Measurements from ENCODE around the gene BPIFB3. TPM values are rescaled to one million over a fixed set of nuclear protein-coding genes. Genes with fewer than 3 reads are reported as not detected.

Gene BPIFB3
- total RNA-seq (not detected), total RNA-seq (0 to 0.10 (median 0) reads per million in 172 experiments)
- polyA plus RNA-seq (2013, experiment 1 of 2) = not detected
- polyA plus RNA-seq (2013, experiment 2 of 2) = not detected

GRCh38 chr20:33053291-33054106 is at the start of gene BPIFB3:
Gene BPIFB3 (plus strand): TSS chr20:33053903. CDS start chr20:33055436, 1,533 bp downstream.
- CTCF ChIA-PET = no interaction called here

GRCh38 chr20:33004141-33004751 is 49.5 kb upstream of the BPIFB3 start, which contains the start of gene SUN5:
Gene SUN5 (minus strand): TSS chr20:33004433. CDS start chr20:33004340, 93 bp downstream.
- no peak within 1 kb of the TSS for H3K27ac ChIP-seq (ENCODE audit: low read depth in 1 of 2, low read length in 2 of 2)
- H3K27me3 ChIP-seq (ENCODE audit: control insufficient read depth in 1 of 2, insufficient read depth in 2 of 2, low read length in 2 of 2) = no peaks in the 10 kb centered on the region
- Mint-ChIP-seq H3K27ac (peak within 1 kb of the TSS; percentile 35), H3K4me1 (ENCODE audit: low read depth) (peaks cover 44% of the 10 kb centered on the region), H3K9me3 (peaks cover 2% of the 10 kb centered on the region), H3K36me3 (ENCODE audit: low read depth) (no peaks in the 10 kb centered on the region), H3K27me3 (no peaks in the 10 kb centered on the region), H3K4me3 (no peak within 1 kb of the TSS)
- no peak for DNase-seq
- no peak within 1 kb of the TSS for H3K4me3 ChIP-seq (ENCODE audit: low read length)
- H3K4me1 ChIP-seq (ENCODE audit: insufficient read depth, low read length) = peaks cover 18% of the 10 kb centered on the region
- peaks cover 0 to 13% of the 10 kb centered on the region in 2 experiments for H3K9me3 ChIP-seq (ENCODE audit: control insufficient read depth in 1 of 2, insufficient read depth in 1 of 2, low read length in 2 of 2)
- ChIA-PET POLR2A (interaction anchor here (1.5 to 2.4 kb wide), 3 partner anchors 32 to 58 kb away, joined by 5 to 9 read pairs (median 7); no protein-coding TSS in a partner anchor), CTCF (interaction anchor here (1.0 to 1.8 kb wide), 3 partner anchors 36 to 103 kb away, joined by 5 to 11 read pairs (median 9); no protein-coding TSS in a partner anchor)
- H3K36me3 ChIP-seq (ENCODE audit: insufficient read depth, low read length) = no peaks in the 10 kb centered on the region
- no peak for ATAC-seq (ENCODE audit: poor library complexity)
- intact Hi-C loops (cut with DNase I, micrococcal nuclease) = no loop called here
- TF ChIP-seq, protein P1, sequence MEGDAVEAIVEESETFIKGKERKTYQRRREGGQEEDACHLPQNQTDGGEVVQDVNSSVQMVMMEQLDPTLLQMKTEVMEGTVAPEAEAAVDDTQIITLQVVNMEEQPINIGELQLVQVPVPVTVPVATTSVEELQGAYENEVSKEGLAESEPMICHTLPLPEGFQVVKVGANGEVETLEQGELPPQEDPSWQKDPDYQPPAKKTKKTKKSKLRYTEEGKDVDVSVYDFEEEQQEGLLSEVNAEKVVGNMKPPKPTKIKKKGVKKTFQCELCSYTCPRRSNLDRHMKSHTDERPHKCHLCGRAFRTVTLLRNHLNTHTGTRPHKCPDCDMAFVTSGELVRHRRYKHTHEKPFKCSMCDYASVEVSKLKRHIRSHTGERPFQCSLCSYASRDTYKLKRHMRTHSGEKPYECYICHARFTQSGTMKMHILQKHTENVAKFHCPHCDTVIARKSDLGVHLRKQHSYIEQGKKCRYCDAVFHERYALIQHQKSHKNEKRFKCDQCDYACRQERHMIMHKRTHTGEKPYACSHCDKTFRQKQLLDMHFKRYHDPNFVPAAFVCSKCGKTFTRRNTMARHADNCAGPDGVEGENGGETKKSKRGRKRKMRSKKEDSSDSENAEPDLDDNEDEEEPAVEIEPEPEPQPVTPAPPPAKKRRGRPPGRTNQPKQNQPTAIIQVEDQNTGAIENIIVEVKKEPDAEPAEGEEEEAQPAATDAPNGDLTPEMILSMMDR (IDR thresholded peaks at IDR 0.05) = no peak

More at GRCh38 chr20:33053291-33054106, at the start of gene BPIFB3:
- Histone ChIP-seq H3K4me3 (ENCODE audit: low read length) (no peak within 1 kb of the TSS), H3K9me3 (ENCODE audit: control insufficient read depth in 1 of 2, insufficient read depth in 1 of 2, low read length in 2 of 2) (no peaks in the 10 kb centered on the region), H3K27me3 (ENCODE audit: control insufficient read depth in 1 of 2, insufficient read depth in 2 of 2, low read length in 2 of 2) (no peaks in the 10 kb centered on the region), H3K4me1 (ENCODE audit: insufficient read depth, low read length) (no peaks in the 10 kb centered on the region), H3K27ac (ENCODE audit: low read depth in 1 of 2, low read length in 2 of 2) (no peak within 1 kb of the TSS), H3K36me3 (ENCODE audit: insufficient read depth, low read length) (no peaks in the 10 kb centered on the region)
- TF ChIP-seq, protein P1 (IDR thresholded peaks at IDR 0.05) = no peak
- ATAC-seq (ENCODE audit: poor library complexity) (no peak), DNase-seq (no peak)
- Mint-ChIP-seq H3K9me3 (no peaks in the 10 kb centered on the region), H3K4me3 (no peak within 1 kb of the TSS), H3K4me1 (ENCODE audit: low read depth) (no peaks in the 10 kb centered on the region), H3K27me3 (no peaks in the 10 kb centered on the region), H3K36me3 (ENCODE audit: low read depth) (no peaks in the 10 kb centered on the region), H3K27ac (no peak within 1 kb of the TSS)
- POLR2A ChIA-PET = no interaction called here
- intact Hi-C loops (cut with DNase I, micrococcal nuclease) = no loop called here

- no peak overlapping the region for H3K4me3 Mint-ChIP-seq
- Histone ChIP-seq H3K4me1 (ENCODE audit: insufficient read depth, low read length) (peaks cover 18% of the 10 kb centered on the region), H3K36me3 (ENCODE audit: insufficient read depth, low read length) (no peaks in the 10 kb centered on the region), H3K9me3 (ENCODE audit: control insufficient read depth in 1 of 2, insufficient read depth in 1 of 2, low read length in 2 of 2) (peaks cover 0 to 13% of the 10 kb centered on the region in 2 experiments), H3K27me3 (ENCODE audit: control insufficient read depth in 1 of 2, insufficient read depth in 2 of 2, low read length in 2 of 2) (no peaks in the 10 kb centered on the region), H3K4me3 (ENCODE audit: low read length) (no peak overlapping the region), H3K27ac (ENCODE audit: low read depth in 1 of 2, low read length in 2 of 2) (no peak overlapping the region)
- intact Hi-C loops (cut with DNase I, micrococcal nuclease) = loop anchor here (1.0 to 5.0 kb wide), 2 partner anchors 38 to 103 kb away; no protein-coding TSS in a partner anchor
- H3K4me1 Mint-ChIP-seq (ENCODE audit: low read depth) = peaks cover 37% of the 10 kb centered on the region
- peak overlapping the region; percentile 35 for H3K27ac Mint-ChIP-seq
- H3K27me3 Mint-ChIP-seq = no peaks in the 10 kb centered on the region
- DNase-seq = peak in 4 of 14 experiments; percentile 43 to 66 (median 61)
- ChIA-PET CTCF (interaction anchor here (0.6 to 1.8 kb wide), 4 partner anchors 37 to 104 kb away, joined by 3 to 11 read pairs (median 7); no protein-coding TSS in a partner anchor), POLR2A (interaction anchor here (1.5 to 2.4 kb wide), 3 partner anchors 33 to 59 kb away, joined by 5 to 9 read pairs (median 7); no protein-coding TSS in a partner anchor)
- ATAC-seq (ENCODE audit: poor library complexity) = no peak
- no peaks in the 10 kb centered on the region for H3K36me3 Mint-ChIP-seq (ENCODE audit: low read depth)
- H3K9me3 Mint-ChIP-seq = peaks cover 2% of the 10 kb centered on the region
- TF ChIP-seq, protein P1 (IDR thresholded peaks at IDR 0.05) = peak; percentile 65
These were observed 48.6 kb upstream of the BPIFB3 start for GRCh38 chr20:33005132-33005566.

Data from CD4-positive, alpha-beta T cell (primary cell).